T-helper 2 cell treated with Interferon-gamma antibody and Interleukin-4, amounts not matched to agents 5 μg/mL and 100 μg/mL, for 36 hours (primary cell): Measurements from ENCODE around the gene TNFRSF6B.

ENCODE experiments used
- DNase-seq: peaks from one replicate; pipeline ENCODE4 v3.0.0; 2021; ENCODE audit warnings: low spot score
- H3K27ac Mint-ChIP-seq: one replicate; pipeline ENCODE4 v1.8.0; 2021; ENCODE audit warnings: mild to moderate bottlenecking, mixed read lengths
- H3K27me3 Mint-ChIP-seq: one replicate; pipeline ENCODE4 v1.8.0; 2021; ENCODE audit warnings: low read depth, mixed read lengths
- H3K36me3 Mint-ChIP-seq: one replicate; pipeline ENCODE4 v1.8.0; 2021; ENCODE audit warnings: low read depth, mixed read lengths
- H3K4me1 Mint-ChIP-seq: one replicate; pipeline ENCODE4 v1.8.0; 2021; ENCODE audit warnings: low read depth, mixed read lengths
- H3K4me3 Mint-ChIP-seq: one replicate; pipeline ENCODE4 v1.8.0; 2022; ENCODE audit warnings: mild to moderate bottlenecking, moderate library complexity, mixed read lengths
- H3K9me3 Mint-ChIP-seq: one replicate; pipeline ENCODE4 v1.8.0; 2021; ENCODE audit warnings: mixed read lengths

The TNFRSF6B gene

GRCh38 chr20:63702751-63703470 is 6.5 kb downstream of the TNFRSF6B start:
- Mint-ChIP-seq H3K27ac (no peak overlapping the region), H3K4me1 (peaks cover 18% of the 10 kb centered on the region), H3K9me3 (no peaks in the 10 kb centered on the region), H3K27me3 (no peaks in the 10 kb centered on the region), H3K36me3 (peaks cover 24% of the 10 kb centered on the region), H3K4me3 (no peak overlapping the region)
- DNase-seq, result no peak

GRCh38 chr20:63703471-63703975 is 7.1 kb downstream of the TNFRSF6B start:
- no peak for DNase-seq
- Mint-ChIP-seq H3K27ac (no peak overlapping the region), H3K4me3 (no peak overlapping the region), H3K9me3 (no peaks in the 10 kb centered on the region), H3K36me3 (peaks cover 27% of the 10 kb centered on the region), H3K4me1 (peaks cover 19% of the 10 kb centered on the region), H3K27me3 (no peaks in the 10 kb centered on the region)

- Mint-ChIP-seq H3K4me3 (no peak overlapping the region), H3K27me3 (no peaks in the 10 kb centered on the region), H3K27ac (no peak overlapping the region), H3K9me3 (no peaks in the 10 kb centered on the region), H3K36me3 (peaks cover 33% of the 10 kb centered on the region), H3K4me1 (peaks cover 24% of the 10 kb centered on the region)
- no peak for DNase-seq
These were observed 7.7 kb downstream of the TNFRSF6B start for GRCh38 chr20:63703976-63704748.

- Mint-ChIP-seq H3K9me3 (no peaks in the 10 kb centered on the region), H3K4me1 (peaks cover 26% of the 10 kb centered on the region), H3K4me3 (peak overlapping the region; percentile 18), H3K36me3 (peaks cover 37% of the 10 kb centered on the region), H3K27me3 (no peaks in the 10 kb centered on the region), H3K27ac (peak overlapping the region; percentile 4)
- no peak for DNase-seq
These were observed 8.3 kb downstream of the TNFRSF6B start for GRCh38 chr20:63704749-63705117.

GRCh38 chr20:63705232-63706026 is 9.0 kb downstream of the TNFRSF6B start:
- Mint-ChIP-seq H3K4me3 (peak overlapping the region; percentile 18), H3K4me1 (peaks cover 27% of the 10 kb centered on the region), H3K9me3 (no peaks in the 10 kb centered on the region), H3K27me3 (no peaks in the 10 kb centered on the region), H3K36me3 (peaks cover 42% of the 10 kb centered on the region), H3K27ac (no peak overlapping the region)
- DNase-seq, result no peak

- no peaks in the 10 kb centered on the region for H3K27me3 Mint-ChIP-seq
- H3K4me3 Mint-ChIP-seq, result peak overlapping the region; percentile 94
These were observed 9.7 kb downstream of the TNFRSF6B start for GRCh38 chr20:63706027-63706695.

GRCh38 chr20:63706852-63707557 is 10.6 kb downstream of the TNFRSF6B start:
- H3K4me1 Mint-ChIP-seq, result peaks cover 33% of the 10 kb centered on the region
- H3K4me3 Mint-ChIP-seq, result peak overlapping the region; percentile 94
- H3K27ac Mint-ChIP-seq, result peak overlapping the region; percentile 88
- H3K9me3 Mint-ChIP-seq, result no peaks in the 10 kb centered on the region
- peak; percentile 52 for DNase-seq
- peaks cover 56% of the 10 kb centered on the region for H3K36me3 Mint-ChIP-seq
- H3K27me3 Mint-ChIP-seq, result no peaks in the 10 kb centered on the region

More at GRCh38 chr20:63706027-63706695, 9.7 kb downstream of the TNFRSF6B start:
- Mint-ChIP-seq H3K4me1 (peaks cover 33% of the 10 kb centered on the region), H3K36me3 (peaks cover 49% of the 10 kb centered on the region), H3K9me3 (no peaks in the 10 kb centered on the region), H3K27ac (peak overlapping the region; percentile 88)
- no peak for DNase-seq

- H3K27ac Mint-ChIP-seq, result peak within 1 kb of the TSS; percentile 88
These were observed 11.3 kb downstream of the TNFRSF6B start, which contains the start of the genes ARFRP1 and ZGPAT for GRCh38 chr20:63707558-63708300. ARFRP1 (minus strand) TSS chr20:63707976; CDS start chr20:63707091, 885 bp downstream. ZGPAT (plus strand) TSS chr20:63708039; CDS start chr20:63708581, 542 bp downstream.

GRCh38 chr20:63708301-63709148 is 12.1 kb downstream of the TNFRSF6B start:
- Mint-ChIP-seq H3K27ac (peak overlapping the region; percentile 67), H3K4me1 (peaks cover 37% of the 10 kb centered on the region), H3K27me3 (no peaks in the 10 kb centered on the region), H3K4me3 (peak overlapping the region; percentile 88), H3K36me3 (peaks cover 65% of the 10 kb centered on the region), H3K9me3 (peaks cover 5% of the 10 kb centered on the region)
- no peak for DNase-seq

More at GRCh38 chr20:63707558-63708300, 11.3 kb downstream of the TNFRSF6B start, which contains the start of the genes ARFRP1 and ZGPAT:
- Mint-ChIP-seq H3K4me3 (peak within 1 kb of the TSS; percentile 94), H3K27me3 (no peaks in the 10 kb centered on the region), H3K36me3 (peaks cover 63% of the 10 kb centered on the region), H3K4me1 (peaks cover 37% of the 10 kb centered on the region), H3K9me3 (peaks cover 5% of the 10 kb centered on the region)
- peak; percentile 91 for DNase-seq

- Mint-ChIP-seq H3K9me3 (peaks cover 5% of the 10 kb centered on the region), H3K27ac (no peak overlapping the region), H3K36me3 (peaks cover 68% of the 10 kb centered on the region), H3K4me1 (peaks cover 37% of the 10 kb centered on the region), H3K27me3 (no peaks in the 10 kb centered on the region), H3K4me3 (peak overlapping the region; percentile 88)
- DNase-seq, result no peak
These were observed 12.7 kb downstream of the TNFRSF6B start for GRCh38 chr20:63709149-63709527.

- Mint-ChIP-seq H3K27ac (no peak overlapping the region), H3K4me1 (peaks cover 28% of the 10 kb centered on the region), H3K9me3 (peaks cover 14% of the 10 kb centered on the region), H3K27me3 (no peaks in the 10 kb centered on the region), H3K36me3 (peaks cover 74% of the 10 kb centered on the region), H3K4me3 (peak overlapping the region; percentile 71)
- DNase-seq, result no peak
These were observed 14.7 kb downstream of the TNFRSF6B start for GRCh38 chr20:63711085-63711645.
